LHCN-M2 (cell line): ENCODE results near the gene IDH1. TPM values are rescaled to one million over a fixed set of nuclear protein-coding genes. Genes with fewer than 3 reads are reported as not detected.
A peak's percentile ranks its signal among the peaks of the same experiment; 100 is the strongest.
"Not testable (repeated sequence)": the region's sequence is repeated elsewhere in the genome, so short reads cannot be mapped to it uniquely, and the experiment has no call there.

Experiments
- DNase-seq: peaks from one replicate; pipeline ENCODE4 v3.0.0-alpha.2; 2012; ENCODE audit warnings: low read depth
- total RNA-seq: library from RNA; depleted of rRNA; stranded (reverse); fragments of >200 nt; gene quantifications from 2 replicates; pipeline ENCODE4 v1.2.3, GENCODE V29; 2014

Gene IDH1
- total RNA-seq, 1 experiment from 2014 or later: 86.5 TPM

DNA sequence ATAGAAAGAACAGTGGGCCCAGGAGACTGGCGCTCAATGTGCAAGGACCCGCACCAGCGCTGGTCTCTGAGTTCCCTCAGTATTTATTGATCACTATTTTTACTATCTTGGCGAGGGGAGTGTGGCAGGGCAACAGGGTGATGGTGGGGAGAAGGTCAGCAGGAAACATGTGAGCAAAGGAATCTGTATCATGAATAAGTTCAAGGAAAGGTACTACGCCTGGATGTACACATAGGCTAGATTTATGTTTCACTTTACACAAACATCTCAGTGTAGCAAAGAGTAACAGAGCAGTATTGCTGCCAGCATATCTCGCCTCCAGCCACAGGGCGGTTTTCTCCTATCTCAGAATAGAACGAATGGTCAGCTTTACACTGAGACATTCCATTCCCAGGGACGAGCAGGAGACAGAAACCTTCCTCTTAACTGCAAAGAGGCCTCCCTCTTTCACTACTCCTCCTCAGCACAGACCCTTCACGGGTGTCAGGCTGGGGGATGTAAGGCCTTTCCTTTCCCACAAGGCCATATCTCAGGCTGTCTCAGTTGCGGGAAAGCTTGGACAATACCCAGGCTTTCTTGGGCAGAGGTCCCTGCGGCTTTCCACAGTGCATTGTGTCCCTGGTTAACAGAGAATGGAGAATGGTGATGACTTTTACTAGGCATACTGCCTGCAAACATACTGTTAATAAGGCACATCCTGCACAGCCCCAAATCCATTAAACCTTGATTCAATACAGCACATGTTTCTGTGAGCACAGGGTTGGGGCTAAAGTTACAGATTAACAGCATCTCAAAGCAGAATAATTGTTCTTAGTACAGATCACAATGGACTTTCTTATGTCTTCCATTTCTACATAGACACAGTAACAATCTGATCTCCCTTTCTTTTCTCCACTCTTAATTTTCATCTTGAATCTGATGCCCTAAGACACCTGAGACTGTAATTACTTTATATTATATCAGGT is 2.3 kb upstream of the IDH1 start:
- not testable (repeated sequence) for DNase-seq

DNA sequence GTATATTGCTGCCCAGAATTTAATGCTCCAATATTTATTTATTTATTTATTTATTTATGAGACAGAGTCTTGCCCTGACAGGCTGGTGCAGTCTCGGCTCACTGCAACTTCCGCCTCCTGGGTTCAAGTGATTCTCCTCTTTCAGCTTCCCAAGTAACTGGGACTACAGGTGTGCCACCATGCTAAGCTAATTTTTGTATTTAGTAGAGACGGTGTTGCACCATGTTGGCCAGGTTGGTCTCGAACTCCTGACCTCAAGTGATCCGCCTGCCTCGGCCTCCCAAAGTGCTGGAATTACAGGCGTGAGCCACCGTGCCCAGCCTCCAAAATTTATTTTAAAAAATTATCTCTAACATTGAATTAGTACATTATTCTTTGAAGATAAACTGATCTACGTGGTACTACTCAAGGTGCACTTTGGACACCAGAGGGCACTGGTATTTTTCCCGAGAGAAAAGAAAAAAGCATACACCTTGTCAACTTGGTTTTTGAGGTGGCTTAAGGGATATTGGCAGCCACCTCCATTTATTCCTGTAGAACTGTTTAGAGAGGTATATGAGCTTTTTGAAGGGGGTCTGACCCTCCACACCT is 1.4 kb upstream of the IDH1 start:
- no peak for DNase-seq

DNA sequence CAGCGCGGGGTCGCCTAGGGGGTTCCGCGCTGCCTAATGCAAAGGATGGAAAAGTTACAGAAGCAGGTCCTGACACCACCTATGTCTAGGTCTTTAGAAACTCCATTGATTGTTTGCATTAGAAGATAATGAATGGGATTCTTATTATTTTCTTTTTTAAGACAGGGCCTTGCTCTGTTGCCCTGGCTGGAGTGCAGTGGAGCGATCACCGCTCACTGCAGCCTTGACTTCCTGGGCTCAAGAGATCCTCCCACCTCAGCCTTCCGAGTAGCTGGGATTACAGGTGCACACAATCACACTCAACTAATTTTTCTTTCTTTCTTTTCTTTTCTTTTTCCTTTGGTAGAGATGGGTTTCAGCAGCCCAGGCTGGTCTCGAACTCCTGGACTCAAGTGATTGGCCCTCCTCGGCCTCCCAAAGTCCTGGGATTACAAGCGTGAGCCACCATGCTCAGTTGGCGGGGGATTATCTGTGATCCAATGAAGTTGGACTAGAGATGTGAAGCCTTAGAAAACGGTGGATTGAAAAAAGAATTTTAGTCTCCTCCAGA is 761 bp upstream of the IDH1 start:
- DNase-seq: no peak

DNA sequence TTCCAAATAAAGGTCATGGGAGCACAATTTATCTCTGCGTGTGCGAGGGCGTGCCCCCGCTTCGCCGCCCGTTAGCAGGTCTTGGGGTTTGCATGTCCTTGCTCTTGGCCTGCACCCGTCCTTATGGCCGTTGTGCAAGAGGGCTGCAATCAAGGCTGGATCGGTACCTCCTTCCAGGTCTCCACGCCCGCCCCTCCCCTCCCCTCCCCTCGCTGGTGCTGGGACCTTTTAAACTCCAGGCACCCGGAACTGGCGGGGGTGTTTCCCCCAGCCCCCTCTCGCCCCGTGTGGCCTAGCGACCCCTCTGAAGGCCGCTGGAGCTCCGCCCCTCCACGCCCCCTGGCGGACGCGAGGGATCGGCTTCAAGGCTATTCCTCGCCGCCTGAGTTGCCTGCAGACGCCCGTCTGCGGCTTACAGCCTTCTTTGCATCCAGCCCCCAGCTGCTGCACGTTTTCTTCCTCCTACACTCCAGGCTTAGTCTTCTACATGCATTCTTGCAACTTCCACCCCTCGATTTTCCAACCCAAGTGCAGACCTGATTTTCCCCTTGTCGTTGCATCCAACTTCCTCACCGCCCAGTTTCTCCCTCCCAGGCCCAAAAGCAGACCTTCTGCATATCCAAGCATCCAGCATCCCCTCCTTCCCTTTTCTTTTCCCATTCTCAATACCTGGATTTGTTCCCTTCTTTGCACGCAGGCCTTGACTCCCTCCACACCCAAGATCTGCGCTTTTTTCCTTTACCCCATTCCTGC is 577 bp downstream of the IDH1 start:
- DNase-seq: peak; percentile 69

DNA sequence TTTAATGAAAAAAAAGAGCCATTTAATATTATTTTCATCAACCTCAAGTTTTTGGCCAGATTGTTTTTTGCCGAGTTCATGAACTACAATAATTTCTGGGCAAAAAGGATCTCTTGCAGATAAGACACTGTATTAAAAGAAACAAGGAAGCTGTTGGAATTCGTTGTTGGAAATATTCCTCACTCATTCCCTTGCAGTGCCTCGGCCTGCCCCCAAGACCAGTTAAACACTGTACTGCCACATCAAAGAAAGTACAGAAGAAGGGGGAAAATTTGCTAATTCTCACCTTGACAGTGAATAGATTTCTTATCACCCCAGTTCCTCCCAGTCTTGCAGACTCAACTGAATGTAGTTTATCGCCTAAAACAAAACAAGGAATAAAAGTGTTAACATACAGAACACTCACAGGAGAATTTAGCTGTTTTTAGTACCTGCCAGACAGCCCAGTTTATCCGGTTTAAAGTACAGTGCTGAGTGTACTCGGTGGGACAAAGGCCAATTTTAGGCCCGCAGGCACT is 1.2 kb downstream of the IDH1 start:
- no peak for DNase-seq

DNA sequence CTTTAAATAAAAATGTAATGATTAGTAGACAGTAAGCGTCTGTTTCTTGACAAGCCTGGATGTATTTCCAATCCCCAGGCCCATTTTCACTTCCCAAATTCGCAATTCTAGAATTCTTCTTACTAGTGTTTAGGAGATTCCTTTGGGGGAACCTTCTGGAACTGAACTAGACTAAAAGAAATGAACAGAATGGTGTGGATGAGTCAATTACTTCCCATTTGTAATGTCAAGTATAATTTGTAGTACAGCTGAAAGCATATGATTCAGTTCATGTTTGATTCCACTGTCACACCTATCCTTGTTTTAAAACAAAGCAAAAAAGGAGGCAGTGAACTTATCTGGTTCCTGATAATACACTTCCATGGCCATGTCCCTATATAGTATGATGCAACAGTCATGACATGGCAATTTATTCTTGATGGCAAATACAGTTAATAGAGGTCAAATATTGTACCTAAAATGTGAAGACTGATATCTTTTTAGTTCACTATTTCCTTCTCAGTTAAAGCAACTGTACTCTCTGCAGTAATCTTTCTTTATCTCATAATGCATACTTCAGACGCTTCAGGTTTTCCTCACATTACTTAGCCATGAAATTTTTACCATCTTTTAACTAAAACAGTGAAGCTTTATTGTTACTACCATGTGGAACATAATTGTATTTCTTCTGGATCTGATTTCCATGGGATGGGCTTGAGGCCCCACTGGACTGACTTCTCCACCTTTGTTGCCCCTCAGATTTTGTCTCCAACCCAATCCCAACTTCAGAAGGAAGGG is 2.0 kb downstream of the IDH1 start:
- DNase-seq: no peak

DNA sequence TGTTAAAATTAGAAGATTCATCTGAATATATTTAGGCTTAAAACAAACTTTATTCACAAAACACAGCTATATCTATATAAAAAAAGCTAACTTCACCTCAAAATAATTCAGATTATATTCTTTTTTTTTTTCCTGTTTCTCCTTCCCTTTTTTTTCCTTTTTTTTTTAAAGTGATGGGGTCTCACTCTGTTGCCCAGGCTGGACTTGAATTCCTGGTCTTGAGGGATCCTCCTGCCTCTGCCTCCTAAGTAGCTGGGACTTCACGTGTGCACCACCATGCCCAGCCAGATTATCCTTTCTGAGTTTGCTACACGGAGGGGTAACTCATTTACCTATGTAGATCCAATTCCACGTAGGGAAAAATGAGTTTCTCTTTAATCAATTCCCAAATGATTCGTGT is 3.8 kb downstream of the IDH1 start:
- no peak for DNase-seq

DNA sequence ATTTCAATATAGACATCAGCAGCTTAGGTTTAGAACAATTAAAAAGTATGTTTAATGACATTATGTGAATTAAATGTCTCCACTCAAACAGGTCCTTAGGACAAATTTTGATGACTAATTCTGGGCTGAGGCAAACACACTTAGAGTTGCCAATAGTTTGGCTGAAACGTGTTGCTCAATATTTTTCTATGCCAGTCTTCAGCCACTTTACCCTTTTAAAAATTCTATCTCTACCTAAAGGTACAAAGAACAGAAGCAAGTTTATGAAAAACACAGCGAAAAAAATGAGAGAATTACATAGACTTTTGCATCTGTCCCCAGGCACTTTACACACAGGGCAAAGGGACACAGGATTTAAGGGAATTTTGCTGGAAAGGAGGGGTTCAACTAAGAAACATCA is 4.5 kb downstream of the IDH1 start:
- DNase-seq: no peak

DNA sequence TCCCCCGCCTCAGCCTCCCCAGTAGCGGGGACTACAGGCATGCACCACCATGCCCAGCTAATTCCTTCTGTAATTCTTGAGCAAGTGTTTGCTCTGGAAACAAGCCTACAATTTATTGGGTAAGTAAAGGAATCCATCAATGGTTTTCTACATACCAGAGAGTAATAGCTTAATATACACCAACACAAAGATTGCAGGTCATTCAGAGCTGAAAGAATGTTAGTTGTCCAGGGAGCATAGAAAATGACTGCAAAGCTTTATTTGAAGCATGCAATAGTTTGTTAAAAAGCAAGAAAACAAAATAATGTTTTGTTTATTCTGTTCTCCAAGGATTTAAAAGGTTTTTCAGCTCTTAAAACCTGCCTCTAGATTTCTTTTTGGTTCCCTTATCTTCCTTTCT is 5.6 kb downstream of the IDH1 start:
- DNase-seq: no peak

DNA sequence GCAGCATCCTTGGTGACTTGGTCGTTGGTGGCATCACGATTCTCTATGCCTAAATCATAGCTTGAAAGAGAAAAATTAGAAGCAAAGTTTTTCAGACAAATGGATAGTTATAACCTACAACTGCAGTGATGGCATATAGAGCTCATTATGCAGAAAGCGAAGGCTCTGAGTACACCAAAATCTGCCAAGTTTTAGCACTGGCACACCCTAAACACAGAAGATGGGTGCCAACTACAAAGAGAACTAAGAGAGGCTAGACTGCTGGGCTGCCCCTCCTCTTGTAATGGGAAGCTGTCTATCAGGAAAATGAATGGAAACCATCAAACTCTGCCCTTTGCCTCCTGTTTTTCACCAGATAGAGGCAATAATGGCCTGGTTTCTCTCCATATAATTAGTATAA is 6.3 kb downstream of the IDH1 start:
- no peak for DNase-seq

DNA sequence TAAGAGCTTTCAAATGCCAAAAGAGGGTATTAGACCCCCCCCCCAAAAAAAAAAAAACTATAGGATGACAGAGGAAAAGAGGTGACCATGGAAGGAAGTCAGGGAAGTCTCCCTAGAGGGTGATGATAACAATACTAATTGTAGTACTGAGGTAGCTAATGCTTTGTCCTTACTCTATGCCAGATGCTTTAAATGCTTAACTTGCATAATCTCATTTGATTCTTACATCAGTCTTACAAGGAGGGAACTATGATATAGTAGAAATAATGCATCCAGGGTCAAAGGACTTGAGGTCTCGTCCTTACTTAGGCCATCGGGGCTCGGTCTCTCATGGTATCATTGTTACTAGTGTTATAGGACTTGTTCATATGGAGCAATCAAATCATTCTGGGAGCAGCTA is 9.1 kb downstream of the IDH1 start:
- no peak for DNase-seq

DNA sequence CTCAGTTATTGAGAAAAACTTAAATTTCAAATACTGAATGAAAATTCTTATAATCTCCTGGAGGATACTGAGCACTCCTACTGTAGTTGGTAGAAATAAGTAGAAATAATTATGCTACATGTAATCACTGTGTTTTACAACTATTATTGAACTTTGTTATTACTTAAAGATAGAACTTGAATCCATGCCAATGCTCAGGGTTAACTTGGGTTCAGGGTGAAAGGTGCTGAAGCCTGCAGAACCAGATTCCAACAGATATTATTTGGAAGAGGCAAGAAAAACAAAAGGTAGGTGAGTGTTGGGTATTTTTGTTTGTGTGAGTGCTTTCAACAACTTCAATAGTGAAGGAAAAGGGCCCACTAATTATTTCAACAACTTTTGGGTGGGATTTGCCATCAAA is 10.4 kb downstream of the IDH1 start:
- no peak for DNase-seq

DNA sequence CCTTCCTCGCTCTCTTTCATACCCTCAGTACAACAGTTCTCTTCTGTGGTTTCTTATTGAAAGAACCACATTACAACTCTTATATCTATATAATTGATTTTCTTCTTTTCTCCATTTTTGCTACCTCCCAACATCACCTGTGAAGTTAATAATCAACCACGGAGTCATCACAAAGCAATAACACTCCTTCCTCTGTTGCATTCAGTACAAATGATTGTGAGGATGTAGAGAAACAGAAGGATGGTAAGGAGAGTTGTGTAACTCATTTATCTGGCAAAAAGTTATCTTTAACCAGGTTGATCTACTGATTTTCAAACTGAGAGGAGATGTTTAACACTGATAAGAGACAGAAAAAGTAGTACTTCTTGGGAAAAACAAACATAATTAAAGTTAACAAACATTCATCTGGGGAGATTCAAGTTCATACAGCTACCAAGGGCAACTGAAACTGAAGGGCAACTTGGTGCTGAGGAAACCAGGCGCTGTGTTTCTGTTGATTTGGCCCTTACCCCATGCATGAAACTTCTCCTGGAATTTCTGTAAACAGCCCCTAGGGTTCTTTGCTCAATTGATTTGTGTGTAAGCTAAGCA is 14.2 kb downstream of the IDH1 start:
- no peak for DNase-seq

DNA sequence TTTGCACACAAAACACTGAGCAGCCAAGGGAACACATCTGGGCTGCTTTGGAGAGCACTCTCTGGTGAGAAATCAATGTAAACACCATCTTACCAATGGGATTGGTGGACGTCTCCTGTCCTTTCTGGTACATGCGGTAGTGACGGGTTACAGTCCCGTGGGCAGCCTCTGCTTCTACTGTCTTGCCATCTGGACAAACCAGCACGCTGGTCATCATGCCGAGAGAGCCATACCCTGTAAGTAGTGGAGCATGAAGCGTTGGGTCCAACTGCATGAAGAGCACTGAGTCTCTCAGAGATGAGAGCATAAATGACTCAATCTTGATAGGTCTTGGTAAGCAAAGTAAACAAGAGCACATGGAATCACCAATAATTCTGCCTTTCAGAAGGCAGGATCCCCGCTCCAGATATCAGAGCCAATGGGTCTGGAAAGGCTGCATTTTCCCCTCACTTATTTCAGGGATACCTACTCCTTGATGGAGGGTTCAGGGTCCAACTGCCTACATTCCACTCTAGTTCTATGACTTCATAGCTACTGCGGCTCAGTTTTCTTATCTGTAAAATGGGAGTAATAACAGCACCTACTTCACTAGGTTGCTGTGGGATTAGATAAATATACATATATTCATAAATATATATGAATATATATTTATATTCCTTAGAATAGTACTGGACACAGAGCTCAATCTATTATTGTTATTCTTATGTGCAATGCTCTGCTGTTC is 14.9 kb downstream of the IDH1 start:
- no peak for DNase-seq

DNA sequence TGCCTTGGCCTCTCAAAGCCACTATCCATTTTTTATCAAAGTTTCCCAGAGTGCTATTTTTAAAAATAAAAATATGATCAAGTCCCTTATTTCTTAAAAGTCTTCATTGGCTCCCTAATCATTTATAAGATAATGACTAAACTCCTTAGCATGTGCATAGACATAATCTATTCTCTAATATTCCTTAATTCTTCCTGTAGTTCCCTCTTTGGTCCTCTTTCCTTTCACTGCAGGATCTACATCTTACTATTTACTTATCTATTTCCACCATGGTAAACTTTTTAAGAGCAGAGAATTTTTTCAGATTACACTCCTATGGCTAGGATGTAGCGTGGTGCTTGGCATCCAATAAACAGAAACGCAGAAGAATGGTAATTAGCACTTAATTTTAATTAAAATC is 19.0 kb downstream of the IDH1 start:
- no peak for DNase-seq

DNA sequence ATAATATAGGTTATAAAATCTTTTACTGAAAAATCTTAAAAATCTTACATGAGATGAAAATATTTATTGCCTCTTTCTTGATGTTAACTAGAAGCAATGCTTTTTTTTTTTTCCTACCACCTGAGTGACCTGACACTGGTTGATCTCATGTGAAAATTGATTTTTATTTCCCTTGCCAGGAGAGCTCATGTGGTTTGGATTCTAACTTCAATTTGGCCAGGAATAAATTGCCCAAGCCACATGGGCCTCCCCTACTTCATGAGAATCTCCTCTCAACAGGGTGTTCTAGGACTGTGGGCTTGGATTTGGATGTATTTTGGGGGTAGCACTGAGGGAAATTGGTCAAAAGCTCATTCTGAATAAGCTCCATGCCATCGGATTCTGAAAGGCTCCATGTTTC is 20.1 kb downstream of the IDH1 start:
- no peak for DNase-seq

DNA sequence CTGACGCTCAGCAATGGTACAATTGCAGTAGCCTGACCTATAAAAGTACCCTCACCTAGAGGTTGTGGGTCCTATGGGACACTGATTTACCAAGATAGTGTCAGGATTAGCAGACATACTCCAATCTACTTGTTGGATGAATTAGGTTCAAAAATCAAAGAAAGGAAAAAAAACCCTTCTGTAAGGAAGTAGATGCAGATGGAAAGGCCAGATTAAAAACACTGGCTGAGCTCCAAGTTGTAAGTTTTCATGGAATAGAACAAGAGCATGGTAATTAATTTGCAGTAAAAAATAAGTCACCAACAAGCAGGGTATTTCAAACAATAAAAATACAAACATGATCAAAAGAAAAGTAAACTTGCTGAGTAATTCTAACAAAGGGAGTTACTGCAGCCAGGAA is 26.4 kb downstream of the IDH1 start:
- DNase-seq: no peak

DNA sequence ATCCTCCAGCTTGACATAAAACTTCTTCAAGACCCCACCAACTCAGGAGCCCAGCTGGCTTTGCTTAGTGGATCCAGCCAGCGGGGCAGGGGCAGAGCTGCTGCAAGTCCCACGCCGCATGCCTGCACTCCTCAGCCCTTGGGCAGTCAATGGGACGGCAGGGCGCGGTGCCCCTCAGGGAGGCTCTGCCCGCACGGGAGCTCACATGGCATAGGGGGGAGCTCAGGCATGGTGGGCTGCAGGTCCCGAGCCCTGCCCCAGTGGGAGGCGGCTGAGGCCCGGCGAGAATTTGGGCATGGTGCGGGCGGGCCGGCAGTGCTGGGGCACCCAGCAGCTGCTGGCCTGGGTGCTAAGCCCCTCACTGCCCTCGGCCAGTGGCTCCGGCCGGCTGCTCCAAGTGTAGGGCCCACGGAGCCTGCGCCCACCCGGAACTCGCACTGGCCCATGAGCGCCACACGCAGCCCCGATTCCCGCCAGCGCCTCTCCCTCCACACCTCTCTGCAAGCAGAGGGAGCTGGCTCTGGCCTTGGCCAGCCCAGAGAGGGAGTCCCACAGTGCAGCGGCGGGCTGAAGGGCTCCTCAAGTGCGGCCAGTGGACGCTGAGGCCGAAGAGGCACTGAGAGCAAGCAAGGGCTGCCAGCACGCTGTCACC is 27.2 kb downstream of the IDH1 start:
- DNase-seq: no peak

DNA sequence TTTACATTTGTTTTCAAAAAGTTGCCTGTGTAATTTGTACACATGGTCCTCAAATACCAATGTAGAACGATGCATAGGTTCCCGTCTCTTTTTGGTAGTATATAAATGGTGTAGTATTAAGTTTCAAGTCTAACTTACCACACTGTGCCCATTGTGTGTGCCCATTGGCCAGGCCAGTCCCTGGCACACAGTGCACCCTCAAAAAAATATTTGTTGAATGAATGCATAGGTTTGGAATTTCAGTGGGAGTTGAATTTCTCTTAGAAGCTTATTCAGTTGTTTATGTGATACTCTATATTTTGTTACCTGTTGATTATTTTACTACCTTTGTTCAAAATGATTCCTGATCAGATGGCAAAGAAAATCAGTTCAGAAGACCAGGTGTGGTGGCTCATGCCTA is 30.1 kb downstream of the IDH1 start:
- peak; percentile 34 for DNase-seq

DNA sequence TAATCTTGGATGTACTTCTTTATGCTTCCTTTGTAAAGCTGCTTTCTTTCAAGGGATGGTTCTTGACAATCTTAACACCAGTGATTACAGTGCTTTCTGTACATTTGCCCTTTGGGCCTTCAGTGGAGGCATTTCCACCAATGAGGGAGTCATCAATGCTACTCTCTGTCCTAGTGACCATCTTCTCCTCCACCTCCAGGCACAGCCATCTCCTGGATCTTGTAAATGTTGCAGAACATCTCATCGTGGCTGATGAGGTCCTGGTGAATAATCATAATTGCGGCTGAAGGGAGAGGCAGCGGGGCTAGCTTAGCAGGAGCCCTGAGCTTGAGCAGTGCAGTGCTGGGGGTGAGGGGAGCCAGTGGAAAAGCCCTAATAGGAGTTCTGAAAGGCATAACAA is 32.5 kb downstream of the IDH1 start:
- DNase-seq: peak; percentile 70
